Thoracic aorta (tissue), 2 donors: ENCODE data around the gene SKIC2. TPM values are rescaled to one million over a fixed set of nuclear protein-coding genes. Genes with fewer than 3 reads are reported as not detected.
"Not testable (repeated sequence)": the region's sequence is repeated elsewhere in the genome, so short reads cannot be mapped to it uniquely, and the experiment has no call there.

ENCODE experiments used
- ATAC-seq: fragments of 150-250 bp; one replicate; pipeline ENCODE4 v1.8.0; 2017; ENCODE audit warnings: low read depth; ENCODE audit not compliant: insufficient number of reproducible peaks, low FRiP score
- DNase-seq: peaks from one replicate; pipeline ENCODE4 v3.0.0-alpha.2; 2020; ENCODE audit warnings: low spot score
- H3K27ac ChIP-seq, 2 donors: fragments of 200-600 bp; sonication (generic); 1 replicate in 1 of 2; 2 replicates in 1 of 2; pipeline ENCODE4 v1.5.1; 2016; ENCODE audit warnings: mild to moderate bottlenecking in 2 of 2, moderate library complexity in 2 of 2
- H3K27me3 ChIP-seq: fragments of 200-600 bp; sonication (generic); replicated peaks from 2 replicates; pipeline ENCODE4 v1.6.0; 2016; ENCODE audit warnings: mild to moderate bottlenecking; ENCODE audit not compliant: insufficient read depth
- H3K36me3 ChIP-seq: fragments of 200-600 bp; sonication (generic); one replicate; pipeline ENCODE4 v1.5.1; 2016
- H3K4me1 ChIP-seq, 2 donors: fragments of 200-600 bp; sonication (generic); 1 replicate in 1 of 2; 2 replicates in 1 of 2; pipeline versions ENCODE4 v1.5.1 to v1.6.0; 2016; ENCODE audit warnings: low read depth in 2 of 2, mild to moderate bottlenecking in 1 of 2; ENCODE audit not compliant: control insufficient read depth in 1 of 2
- H3K4me3 ChIP-seq: fragments of 200-600 bp; sonication (generic); 2 replicates; pipeline ENCODE4 v1.5.1; 2016; ENCODE audit warnings: mild to moderate bottlenecking
- H3K9me3 ChIP-seq: fragments of 200-600 bp; sonication (generic); 2 replicates; pipeline ENCODE4 v1.5.1; 2016
- total RNA-seq, 2 donors: library from RNA; depleted of rRNA; stranded (reverse); fragments of >200 nt; gene quantifications; one replicate each; pipeline versions ENCODE4 v1.1.0 to v1.2.3, GENCODE V29; 2016
- TF ChIP-seq, protein P1 (sequence below): fragments of 200-600 bp; sonication (generic); IDR thresholded peaks from one replicate; pipeline ENCODE4 v1.5.1; 2019; ENCODE audit warnings: antibody characterized with exemption

SKIC2 gene
- total RNA-seq, 2 donors from 2014 or later: 37.7 to 73.0 TPM

- H3K4me1 ChIP-seq: peaks cover 19 to 38% of the 10 kb centered on the region in 2 donors
- DNase-seq (no peak), ATAC-seq (no peak)
- peaks cover 17% of the 10 kb centered on the region for H3K36me3 ChIP-seq
- H3K27me3 ChIP-seq: no peaks in the 10 kb centered on the region
- H3K9me3 ChIP-seq: no peaks in the 10 kb centered on the region
- peak overlapping the region; percentile 79 for H3K4me3 ChIP-seq
- TF ChIP-seq, protein P1, sequence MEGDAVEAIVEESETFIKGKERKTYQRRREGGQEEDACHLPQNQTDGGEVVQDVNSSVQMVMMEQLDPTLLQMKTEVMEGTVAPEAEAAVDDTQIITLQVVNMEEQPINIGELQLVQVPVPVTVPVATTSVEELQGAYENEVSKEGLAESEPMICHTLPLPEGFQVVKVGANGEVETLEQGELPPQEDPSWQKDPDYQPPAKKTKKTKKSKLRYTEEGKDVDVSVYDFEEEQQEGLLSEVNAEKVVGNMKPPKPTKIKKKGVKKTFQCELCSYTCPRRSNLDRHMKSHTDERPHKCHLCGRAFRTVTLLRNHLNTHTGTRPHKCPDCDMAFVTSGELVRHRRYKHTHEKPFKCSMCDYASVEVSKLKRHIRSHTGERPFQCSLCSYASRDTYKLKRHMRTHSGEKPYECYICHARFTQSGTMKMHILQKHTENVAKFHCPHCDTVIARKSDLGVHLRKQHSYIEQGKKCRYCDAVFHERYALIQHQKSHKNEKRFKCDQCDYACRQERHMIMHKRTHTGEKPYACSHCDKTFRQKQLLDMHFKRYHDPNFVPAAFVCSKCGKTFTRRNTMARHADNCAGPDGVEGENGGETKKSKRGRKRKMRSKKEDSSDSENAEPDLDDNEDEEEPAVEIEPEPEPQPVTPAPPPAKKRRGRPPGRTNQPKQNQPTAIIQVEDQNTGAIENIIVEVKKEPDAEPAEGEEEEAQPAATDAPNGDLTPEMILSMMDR: no peak
- peak overlapping the region; percentile 91 to 95 for H3K27ac ChIP-seq
Observed at GRCh38 chr6:31972709-31973350, 13.9 kb downstream of the SKIC2 start.

DNA sequence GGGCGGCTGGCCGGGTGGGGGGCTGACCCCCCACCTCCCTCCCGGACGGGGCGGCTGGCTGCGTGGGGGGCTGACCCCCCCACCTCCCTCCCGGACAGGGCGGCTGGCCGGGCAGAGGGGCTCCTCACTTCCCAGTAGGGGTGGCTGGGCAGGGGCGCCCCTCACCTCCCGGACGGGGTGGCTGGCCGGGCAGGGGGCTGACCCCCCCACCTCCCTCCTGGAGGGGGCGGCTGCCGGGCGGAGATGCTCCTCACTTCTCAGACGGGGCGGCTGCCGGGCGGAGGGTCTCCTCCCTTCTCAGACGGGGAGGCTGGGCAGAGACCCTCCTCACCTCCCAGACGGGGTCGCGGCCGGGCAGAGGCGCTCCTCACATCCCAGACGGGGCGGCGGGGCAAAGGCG, 17.1 kb downstream of the SKIC2 start:
- not testable (repeated sequence) for H3K4me3 ChIP-seq, H3K9me3 ChIP-seq, ATAC-seq, H3K27me3 ChIP-seq, H3K27ac ChIP-seq, DNase-seq
- H3K4me1 ChIP-seq: peaks cover 11 to 23% of the 10 kb centered on the region in 2 donors
- peaks cover 12% of the 10 kb centered on the region for H3K36me3 ChIP-seq

GRCh38 chr6:31977816-31978431, 18.9 kb downstream of the SKIC2 start:
- H3K27me3 ChIP-seq: no peaks in the 10 kb centered on the region
- no peak overlapping the region for H3K4me3 ChIP-seq
- DNase-seq (no peak), ATAC-seq (no peak)
- H3K4me1 ChIP-seq: peaks cover 6 to 13% of the 10 kb centered on the region in 2 donors
- TF ChIP-seq, protein P1: no peak
- peaks cover 12% of the 10 kb centered on the region for H3K36me3 ChIP-seq
- H3K9me3 ChIP-seq: no peaks in the 10 kb centered on the region
- H3K27ac ChIP-seq: no peak overlapping the region

GRCh38 chr6:31978831-31979230, 19.9 kb downstream of the SKIC2 start:
- Histone ChIP-seq H3K4me1 (peaks cover 0 to 4% of the 10 kb centered on the region in 2 donors), H3K27me3 (no peaks in the 10 kb centered on the region), H3K9me3 (no peaks in the 10 kb centered on the region), H3K4me3 (no peak overlapping the region), H3K27ac (no peak overlapping the region), H3K36me3 (peaks cover 12% of the 10 kb centered on the region)
- no peak for DNase-seq
- TF ChIP-seq, protein P1: no peak
- no peak for ATAC-seq

DNA sequence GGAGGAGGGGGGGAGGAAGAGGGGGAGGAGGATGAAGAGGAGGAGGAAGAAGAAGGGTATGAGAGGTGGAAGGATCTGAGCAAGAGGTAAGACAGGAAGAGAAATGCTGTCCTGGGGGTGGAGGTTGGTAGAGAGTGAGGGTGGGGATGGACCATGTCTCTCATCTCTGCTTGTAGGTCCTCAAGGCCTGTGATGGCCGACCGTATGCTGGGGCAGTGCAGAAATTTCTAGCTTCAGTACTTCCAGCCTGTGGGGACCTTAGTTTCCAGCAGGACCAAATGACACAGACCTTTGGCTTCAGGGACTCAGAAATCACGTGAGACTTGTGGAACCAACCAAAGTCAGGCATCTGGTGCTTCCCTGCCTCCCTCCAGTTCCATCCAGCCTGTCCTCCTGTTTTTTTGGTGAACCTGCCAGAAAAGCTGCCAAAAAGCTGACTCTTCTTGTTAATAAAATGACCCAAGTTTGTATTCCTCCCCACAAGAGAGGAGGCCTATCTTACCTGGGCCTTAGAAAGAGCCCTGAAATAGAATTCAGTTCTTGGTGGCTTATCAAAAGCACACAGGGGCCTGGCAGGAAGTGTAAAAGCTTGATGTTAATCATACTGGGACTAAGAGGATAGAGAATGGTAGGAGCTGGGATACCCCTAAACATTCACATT, 20.4 kb downstream of the SKIC2 start:
- Histone ChIP-seq H3K4me1 (no peaks in the 10 kb centered on the region), H3K9me3 (no peaks in the 10 kb centered on the region), H3K27me3 (no peaks in the 10 kb centered on the region), H3K27ac (no peak overlapping the region), H3K36me3 (peaks cover 12% of the 10 kb centered on the region), H3K4me3 (no peak overlapping the region)
- TF ChIP-seq, protein P1: no peak
- DNase-seq (no peak), ATAC-seq (no peak)

GRCh38 chr6:31980195-31980876, 21.4 kb downstream of the SKIC2 start:
- not testable (repeated sequence) for H3K27me3 ChIP-seq, H3K27ac ChIP-seq, H3K9me3 ChIP-seq, ATAC-seq, H3K4me1 ChIP-seq, H3K4me3 ChIP-seq, DNase-seq
- H3K36me3 ChIP-seq: peaks cover 12% of the 10 kb centered on the region

DNA sequence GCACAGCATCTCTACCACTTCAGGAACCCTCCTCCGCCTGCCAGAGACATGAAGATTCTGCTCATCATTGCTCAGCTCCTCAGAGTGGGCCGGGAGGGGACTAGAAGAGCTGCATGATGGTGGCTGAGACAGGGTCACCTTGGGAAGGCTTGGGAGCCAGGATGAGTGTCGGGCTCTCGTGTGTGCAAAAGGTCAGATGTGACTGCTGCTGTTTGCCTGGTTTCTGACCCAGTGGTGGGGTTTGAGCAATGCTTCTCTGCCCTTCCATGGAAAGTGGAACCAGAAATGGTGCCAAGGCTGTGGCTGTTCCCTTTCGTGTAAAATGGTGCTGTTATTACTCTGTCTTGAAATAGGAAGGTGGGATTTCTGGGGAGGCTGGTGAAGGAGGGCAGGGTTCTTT, 22.0 kb downstream of the SKIC2 start:
- H3K36me3 ChIP-seq: peaks cover 12% of the 10 kb centered on the region
- not testable (repeated sequence) for H3K4me3 ChIP-seq, H3K27me3 ChIP-seq, H3K4me1 ChIP-seq, ATAC-seq, H3K27ac ChIP-seq, DNase-seq, H3K9me3 ChIP-seq

DNA sequence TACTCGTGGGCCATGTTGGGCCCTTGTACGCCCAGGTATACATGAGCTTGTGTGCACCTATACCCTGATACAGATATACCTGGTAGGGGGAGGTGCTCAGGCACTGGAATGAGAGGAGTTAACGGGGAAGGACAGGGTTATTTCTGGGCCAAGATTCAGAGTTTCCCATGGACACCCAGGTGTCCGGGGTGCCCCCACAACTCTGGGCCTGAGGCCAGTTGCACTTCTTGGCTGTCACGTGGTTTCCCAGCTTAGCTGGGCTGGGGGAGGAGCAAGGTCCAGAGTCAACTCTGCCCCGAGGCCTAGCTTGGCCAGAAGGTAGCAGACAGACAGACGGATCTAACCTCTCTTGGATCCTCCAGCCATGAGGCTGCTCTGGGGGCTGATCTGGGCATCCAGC, 22.8 kb downstream of the SKIC2 start, which contains the start of gene C4A:
Gene C4A (plus strand): TSS at position 314 of the 400 bp plus-strand sequence. CDS start 51 bp downstream, at position 365.
- H3K4me1 ChIP-seq, H3K27me3 ChIP-seq, ATAC-seq, DNase-seq, H3K27ac ChIP-seq, H3K4me3 ChIP-seq, H3K9me3 ChIP-seq: not testable (repeated sequence)
- H3K36me3 ChIP-seq: peaks cover 12% of the 10 kb centered on the region
